Cardiac ventricle fibroblast (primary cell): ENCODE results near the gene CEACAM4. TPM values are rescaled to one million over a fixed set of nuclear protein-coding genes. Genes with fewer than 3 reads are reported as not detected.

Experiments used
- total RNA-seq: library from RNA; depleted of rRNA; stranded (reverse); fragments of >200 nt; gene quantifications from 2 replicates; pipeline ENCODE4 v1.2.3, GENCODE V29; 2015

Gene CEACAM4
- not detected in 2 replicates for total RNA-seq

DNA sequence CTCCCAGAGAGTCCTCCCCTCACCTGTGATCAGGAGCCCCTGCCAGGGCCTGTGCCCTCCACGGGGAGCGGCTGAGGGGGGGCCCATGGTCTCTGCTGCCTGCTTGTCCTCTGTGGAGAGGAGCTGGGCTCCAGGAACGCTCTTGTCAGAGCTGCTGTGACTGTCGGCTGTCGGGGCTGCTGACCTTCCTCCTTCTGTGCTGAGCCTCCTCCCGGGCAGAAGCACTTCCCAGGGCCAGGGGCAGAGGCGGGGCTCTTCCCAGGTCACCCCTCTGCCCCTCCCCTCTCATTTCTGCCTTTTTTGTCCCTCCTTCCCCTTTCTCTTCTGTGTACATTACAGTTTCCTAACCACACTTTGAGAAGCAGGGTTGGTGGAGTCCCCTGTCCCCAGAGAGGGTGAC lies at the start of gene CEACAM4:
TSS of gene CEACAM4 (minus strand) at position 198 of the 400 bp plus-strand sequence. CDS start at position 87, 111 bp downstream.

DNA sequence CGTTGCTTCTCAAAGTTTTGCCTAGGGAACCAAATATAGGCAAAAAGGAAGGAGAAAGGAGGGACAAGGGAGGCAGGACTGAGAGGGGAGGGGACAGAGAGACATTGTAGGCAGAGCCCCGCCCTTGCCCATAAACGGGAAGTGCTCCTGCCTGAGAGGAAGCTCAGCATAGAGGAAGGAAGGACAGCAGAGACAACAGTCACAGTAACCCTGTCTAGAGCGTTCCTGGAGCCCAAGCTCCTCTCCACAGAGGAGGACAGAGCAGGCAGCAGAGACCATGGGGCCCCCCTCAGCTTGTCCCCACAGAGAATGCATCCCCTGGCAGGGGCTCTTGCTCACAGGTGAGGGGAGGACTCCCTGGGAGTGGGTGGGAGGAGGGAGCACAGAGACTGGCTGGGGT lies 50.9 kb downstream of the CEACAM4 start, which contains the start of gene CEACAM21:
TSS of gene CEACAM21 (plus strand) at position 169 of the 400 bp plus-strand sequence. CDS start at position 278, 109 bp downstream.

Other genes with a start within 250 kb of the CEACAM4 start
- 15.2 and 25.5 TPM in 2 replicates for gene EXOSC5, start 229.7 kb downstream of the CEACAM4 start, total RNA-seq
- gene BCKDHA, start 229.3 kb downstream of the CEACAM4 start, total RNA-seq = 30.8 and 37.3 TPM in 2 replicates
- 0.78 and 1.2 TPM in 2 replicates for gene B3GNT8, start 199.7 kb downstream of the CEACAM4 start, total RNA-seq
- gene DMAC2, start 187.2 kb downstream of the CEACAM4 start, total RNA-seq = 28.8 and 31.2 TPM in 2 replicates
- gene ERICH4, start 183.9 kb downstream of the CEACAM4 start, total RNA-seq = not detected in 2 replicates
- gene CEACAM21, start 50.9 kb downstream of the CEACAM4 start, total RNA-seq = not detected in 2 replicates
- gene CEACAM7, start 61.2 kb upstream of the CEACAM4 start, total RNA-seq = not detected in 2 replicates
- not detected in 2 replicates for gene CEACAM5, start 81.6 kb upstream of the CEACAM4 start, total RNA-seq
- not detected in 2 replicates for gene CEACAM6, start 128.5 kb upstream of the CEACAM4 start, total RNA-seq
- not detected in 2 replicates for gene CEACAM3, start 169.5 kb upstream of the CEACAM4 start, total RNA-seq
- gene LYPD4, start 217.6 kb upstream of the CEACAM4 start, total RNA-seq = not detected in 2 replicates
- not detected in 2 replicates for gene DMRTC2, start 218.0 kb upstream of the CEACAM4 start, total RNA-seq
- gene RPS19, start 233.2 kb upstream of the CEACAM4 start, total RNA-seq = 935 and 1,538 TPM in 2 replicates